Activated B cell treated with CpG ODN at 0.5 μM for 24 hours (primary cell): ENCODE measurements around the gene PTPRD. TPM values are rescaled to one million over a fixed set of nuclear protein-coding genes. Genes with fewer than 3 reads are reported as not detected.

Experiments
- ATAC-seq: fragments of 200-7000 bp; cut with Tn5 transposase; one replicate; pipeline ENCODE4 v1.10.0; 2021; ENCODE audit warnings: low read depth, mild to moderate bottlenecking, moderate library complexity
- CTCF ChIA-PET: fragments of 350-600 bp; sonication (Branson Sonifier 250); formaldehyde crosslinking; loops from one replicate; lab custom pipeline; 2021; ENCODE audit warnings: antibody characterized with exemption; lab: Charles Lee
- POLR2A ChIA-PET: fragments of 350-600 bp; sonication (Branson Sonifier 250); formaldehyde crosslinking; loops from one replicate; lab custom pipeline; 2021; ENCODE audit warnings: antibody characterized with exemption; lab: Charles Lee
- DNase-seq: peaks from one replicate; pipeline ENCODE4 v3.0.0; 2022
- H3K27ac Mint-ChIP-seq: one replicate; pipeline ENCODE4 v1.8.0; 2020; ENCODE audit warnings: mixed read lengths
- H3K27me3 Mint-ChIP-seq: one replicate; pipeline ENCODE4 v1.8.0; 2021; ENCODE audit warnings: mixed read lengths
- H3K36me3 Mint-ChIP-seq: one replicate; pipeline ENCODE4 v1.8.0; 2021; ENCODE audit warnings: low read depth, mixed read lengths
- H3K4me1 Mint-ChIP-seq: one replicate; pipeline ENCODE4 v1.8.0; 2021; ENCODE audit warnings: mixed read lengths
- H3K4me3 Mint-ChIP-seq: one replicate; pipeline ENCODE4 v1.8.0; 2020; ENCODE audit warnings: mild to moderate bottlenecking, mixed read lengths
- H3K9me3 Mint-ChIP-seq: one replicate; pipeline ENCODE4 v1.8.0; 2020; ENCODE audit warnings: mixed read lengths
- intact Hi-C: fragments of 100-400 bp; cut with micrococcal nuclease; formaldehyde crosslinking; loops from one replicate; pipeline ENCODE4 v1.15.1; 2024
- total RNA-seq: library from RNA; stranded (reverse); gene quantifications from 2 replicates; pipeline ENCODE4 v1.2.3, GENCODE V29; 2022
- TF ChIP-seq, protein P1 (sequence below): fragments of 200-600 bp; IDR thresholded peaks from one replicate; pipeline ENCODE4 v1.8.0; 2022; ENCODE audit warnings: antibody characterized with exemption, mild to moderate bottlenecking

Gene PTPRD
- total RNA-seq, 1 donor from 2014 or later = 0.04 TPM

DNA sequence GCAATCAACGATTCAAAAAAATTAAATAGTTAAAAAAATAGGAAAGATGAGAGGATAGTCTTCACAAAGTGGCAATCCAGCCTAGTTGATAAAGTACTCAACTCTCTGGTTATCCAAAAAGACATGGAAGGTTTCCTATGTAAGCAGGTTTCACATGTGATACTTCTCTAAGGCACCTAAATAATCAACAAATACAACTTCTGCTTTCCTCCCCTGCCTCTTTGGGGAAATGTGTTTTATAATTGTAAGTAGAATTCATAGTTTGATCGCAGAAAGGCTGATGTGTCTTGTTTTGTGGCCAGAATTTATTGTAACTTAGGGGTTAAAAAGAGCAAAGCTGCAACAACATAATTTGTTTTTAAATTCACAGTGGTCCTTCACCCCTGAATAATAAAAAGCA is 1957.7 kb downstream of the PTPRD start:
- TF ChIP-seq, protein P1, sequence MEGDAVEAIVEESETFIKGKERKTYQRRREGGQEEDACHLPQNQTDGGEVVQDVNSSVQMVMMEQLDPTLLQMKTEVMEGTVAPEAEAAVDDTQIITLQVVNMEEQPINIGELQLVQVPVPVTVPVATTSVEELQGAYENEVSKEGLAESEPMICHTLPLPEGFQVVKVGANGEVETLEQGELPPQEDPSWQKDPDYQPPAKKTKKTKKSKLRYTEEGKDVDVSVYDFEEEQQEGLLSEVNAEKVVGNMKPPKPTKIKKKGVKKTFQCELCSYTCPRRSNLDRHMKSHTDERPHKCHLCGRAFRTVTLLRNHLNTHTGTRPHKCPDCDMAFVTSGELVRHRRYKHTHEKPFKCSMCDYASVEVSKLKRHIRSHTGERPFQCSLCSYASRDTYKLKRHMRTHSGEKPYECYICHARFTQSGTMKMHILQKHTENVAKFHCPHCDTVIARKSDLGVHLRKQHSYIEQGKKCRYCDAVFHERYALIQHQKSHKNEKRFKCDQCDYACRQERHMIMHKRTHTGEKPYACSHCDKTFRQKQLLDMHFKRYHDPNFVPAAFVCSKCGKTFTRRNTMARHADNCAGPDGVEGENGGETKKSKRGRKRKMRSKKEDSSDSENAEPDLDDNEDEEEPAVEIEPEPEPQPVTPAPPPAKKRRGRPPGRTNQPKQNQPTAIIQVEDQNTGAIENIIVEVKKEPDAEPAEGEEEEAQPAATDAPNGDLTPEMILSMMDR = no peak
- no peaks in the 10 kb centered on the region for H3K27me3 Mint-ChIP-seq
- H3K27ac Mint-ChIP-seq = no peak overlapping the region
- no peak for DNase-seq
- POLR2A ChIA-PET = no interaction called here
- H3K9me3 Mint-ChIP-seq = no peaks in the 10 kb centered on the region
- CTCF ChIA-PET = no interaction called here
- ATAC-seq = no peak
- no peaks in the 10 kb centered on the region for H3K36me3 Mint-ChIP-seq
- intact Hi-C loops = no loop called here
- no peak overlapping the region for H3K4me3 Mint-ChIP-seq
- H3K4me1 Mint-ChIP-seq = no peaks in the 10 kb centered on the region

DNA sequence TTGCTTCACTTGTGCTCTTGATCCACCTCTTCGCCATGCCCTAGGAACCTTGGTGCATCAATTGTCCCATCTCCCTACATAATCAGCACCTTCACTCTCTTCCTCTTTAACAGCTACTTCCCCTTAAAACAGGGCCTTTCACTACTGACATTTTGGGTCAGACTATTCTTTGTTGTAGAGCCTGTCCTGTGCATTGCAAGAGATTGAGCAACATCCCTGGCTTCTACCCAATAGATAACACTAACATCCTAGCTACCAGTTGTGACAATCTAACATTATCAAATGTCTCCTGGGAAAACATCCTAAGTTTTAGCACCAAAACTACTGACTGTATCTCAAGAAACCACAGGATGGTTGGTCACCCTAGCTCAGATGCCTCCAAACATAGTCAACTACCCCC is 1958.9 kb downstream of the PTPRD start:
- TF ChIP-seq, protein P1 = no peak
- Mint-ChIP-seq H3K4me3 (no peak overlapping the region), H3K9me3 (no peaks in the 10 kb centered on the region), H3K36me3 (no peaks in the 10 kb centered on the region), H3K4me1 (peaks cover 4% of the 10 kb centered on the region), H3K27me3 (no peaks in the 10 kb centered on the region), H3K27ac (no peak overlapping the region)
- no peak for ATAC-seq
- DNase-seq = no peak
- intact Hi-C loops = no loop called here
- POLR2A ChIA-PET = no interaction called here
- CTCF ChIA-PET = no interaction called here

DNA sequence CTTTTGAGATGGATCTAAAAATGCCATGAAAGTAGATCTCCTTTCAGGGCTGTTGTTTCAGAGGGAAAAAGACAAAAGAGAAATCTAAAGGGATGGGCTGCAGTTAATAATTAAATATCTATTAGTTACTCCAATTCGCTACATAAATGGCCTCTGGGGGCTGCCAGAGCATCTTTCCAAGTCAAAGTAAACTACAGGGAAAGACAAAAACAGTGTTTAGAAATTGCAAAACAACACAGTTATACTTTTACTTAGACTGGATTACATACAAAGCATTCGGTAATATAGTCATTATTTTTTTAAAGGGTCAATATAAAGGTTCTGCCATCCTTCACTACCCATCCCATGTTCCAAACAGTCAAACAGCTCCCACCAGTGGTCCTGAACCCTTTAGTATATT is 1959.7 kb downstream of the PTPRD start:
- Mint-ChIP-seq H3K27me3 (no peaks in the 10 kb centered on the region), H3K4me3 (no peak overlapping the region), H3K4me1 (peaks cover 5% of the 10 kb centered on the region), H3K9me3 (no peaks in the 10 kb centered on the region), H3K36me3 (no peaks in the 10 kb centered on the region), H3K27ac (no peak overlapping the region)
- ChIA-PET CTCF (no interaction called here), POLR2A (no interaction called here)
- intact Hi-C loops = no loop called here
- TF ChIP-seq, protein P1 = no peak
- DNase-seq = no peak
- no peak for ATAC-seq

DNA sequence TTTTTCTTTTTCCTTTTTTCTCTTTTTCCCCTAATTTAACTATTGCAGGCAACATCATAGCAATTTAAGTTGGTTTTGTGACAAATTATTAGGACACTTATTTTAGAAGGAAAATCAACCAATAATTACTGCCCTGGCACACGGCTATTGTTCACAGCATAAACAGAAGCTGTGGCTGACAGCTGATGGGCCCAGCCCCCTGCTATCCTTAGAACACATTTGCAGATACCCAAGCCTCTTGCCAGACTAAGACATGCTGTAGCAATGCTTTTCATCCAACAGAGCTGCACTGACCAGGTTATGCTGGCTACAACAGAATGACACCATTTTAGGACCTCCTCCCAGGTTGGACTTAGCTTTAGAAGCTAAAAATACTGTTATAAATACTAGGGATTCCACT is 1960.5 kb downstream of the PTPRD start:
- DNase-seq (no peak), ATAC-seq (no peak)
- CTCF ChIA-PET = no interaction called here
- TF ChIP-seq, protein P1 = no peak
- no peaks in the 10 kb centered on the region for H3K27me3 Mint-ChIP-seq
- H3K36me3 Mint-ChIP-seq = no peaks in the 10 kb centered on the region
- H3K9me3 Mint-ChIP-seq = no peaks in the 10 kb centered on the region
- intact Hi-C loops = no loop called here
- H3K27ac Mint-ChIP-seq = no peak overlapping the region
- no peak overlapping the region for H3K4me3 Mint-ChIP-seq
- POLR2A ChIA-PET = no interaction called here
- peaks cover 5% of the 10 kb centered on the region for H3K4me1 Mint-ChIP-seq

DNA sequence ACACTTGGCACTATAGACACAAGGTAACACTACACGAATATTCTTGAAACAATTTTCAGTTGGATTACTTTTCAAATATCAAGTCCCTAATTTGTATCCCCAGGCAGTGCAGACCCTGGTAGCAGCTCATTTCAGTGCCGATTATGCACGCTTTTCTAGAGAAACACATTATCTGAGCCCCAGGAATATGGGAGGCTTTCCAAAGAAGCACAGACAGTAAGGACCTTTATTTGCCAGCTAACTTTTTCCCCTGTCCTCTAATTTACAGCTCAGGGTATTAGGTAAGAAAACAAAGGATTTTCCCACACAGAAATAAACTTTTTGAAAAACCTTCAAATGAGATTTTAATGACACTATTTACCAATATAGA is 1961.0 kb downstream of the PTPRD start:
- DNase-seq (no peak), ATAC-seq (no peak)
- POLR2A ChIA-PET = no interaction called here
- intact Hi-C loops = no loop called here
- TF ChIP-seq, protein P1 = no peak
- Mint-ChIP-seq H3K27me3 (no peaks in the 10 kb centered on the region), H3K27ac (no peak overlapping the region), H3K9me3 (no peaks in the 10 kb centered on the region), H3K4me3 (no peak overlapping the region), H3K36me3 (no peaks in the 10 kb centered on the region), H3K4me1 (peaks cover 5% of the 10 kb centered on the region)
- CTCF ChIA-PET = no interaction called here
